Middle frontal gyrus (tissue), 1 donor: Measurements from ENCODE around the gene GNPTG.

Experiments used
- DNase-seq: peaks from one replicate; pipeline ENCODE4 v3.0.0-alpha.2; 2015; ENCODE audit warnings: low spot score; ENCODE audit errors: extremely low spot score

The GNPTG gene

GRCh38 chr16:1394367-1394951 lies 42.7 kb downstream of the GNPTG start:
- no peak for DNase-seq

- DNase-seq = no peak
Measured at GRCh38 chr16:1395444-1396031, 43.8 kb downstream of the GNPTG start.

GRCh38 chr16:1397779-1398178 lies 46.0 kb downstream of the GNPTG start:
- DNase-seq = no peak

- DNase-seq = no peak
Measured at GRCh38 chr16:1398351-1398750, 46.6 kb downstream of the GNPTG start.

- DNase-seq = no peak
Measured at GRCh38 chr16:1398826-1399581, 47.3 kb downstream of the GNPTG start.

- no peak for DNase-seq
Measured at GRCh38 chr16:1401061-1401757, 49.5 kb downstream of the GNPTG start.

GRCh38 chr16:1401758-1402154 lies 50.0 kb downstream of the GNPTG start:
- no peak for DNase-seq

- DNase-seq = no peak
Measured at GRCh38 chr16:1403036-1403435, 51.3 kb downstream of the GNPTG start.

- no peak for DNase-seq
Measured at GRCh38 chr16:1403733-1404132, 52.0 kb downstream of the GNPTG start.

GRCh38 chr16:1407753-1408152 lies 56.0 kb downstream of the GNPTG start:
- no peak for DNase-seq

GRCh38 chr16:1408171-1408837 lies 56.6 kb downstream of the GNPTG start:
- peak; percentile 88 for DNase-seq

- DNase-seq = no peak
Measured at GRCh38 chr16:1412847-1413246, 61.1 kb downstream of the GNPTG start.
